CMK (cell line): Measurements from ENCODE around the gene ZNF324B.
A peak's percentile ranks its signal among the peaks of the same experiment; 100 is the strongest.
"Not testable (repeated sequence)": the region's sequence is repeated elsewhere in the genome, so short reads cannot be mapped to it uniquely, and the experiment has no call there.

Source experiments
- DNase-seq: peaks from one replicate; pipeline ENCODE4 v3.0.0-alpha.2; 2010; ENCODE audit warnings: low read depth

Gene ZNF324B

GRCh38 chr19:58480481-58480830 lies 29.0 kb downstream of the ZNF324B start:
- no peak for DNase-seq

- no peak for DNase-seq
Measured at GRCh38 chr19:58480831-58481230, 29.4 kb downstream of the ZNF324B start.

GRCh38 chr19:58482372-58482771 lies 30.9 kb downstream of the ZNF324B start:
- no peak for DNase-seq

GRCh38 chr19:58483776-58484175 lies 32.4 kb downstream of the ZNF324B start:
- no peak for DNase-seq

GRCh38 chr19:58484349-58484748 lies 32.9 kb downstream of the ZNF324B start:
- not testable (repeated sequence) for DNase-seq

- no peak for DNase-seq
Measured at GRCh38 chr19:58491393-58491792, 40.0 kb downstream of the ZNF324B start.

- DNase-seq, result no peak
Measured at GRCh38 chr19:58492265-58492664, 40.8 kb downstream of the ZNF324B start.

GRCh38 chr19:58497634-58498170 lies 46.3 kb downstream of the ZNF324B start:
- DNase-seq, result no peak

- DNase-seq, result no peak
Measured at GRCh38 chr19:58498316-58499020, 47.0 kb downstream of the ZNF324B start.

GRCh38 chr19:58499021-58499927 lies 47.9 kb downstream of the ZNF324B start:
- DNase-seq, result peak; percentile 99

GRCh38 chr19:58500242-58500641 lies 48.8 kb downstream of the ZNF324B start:
- DNase-seq, result no peak
